Posterior vena cava (tissue), 2 donors: ENCODE measurements around the gene ZNF439. TPM values are rescaled to one million over a fixed set of nuclear protein-coding genes. Genes with fewer than 3 reads are reported as not detected.
"Not testable (repeated sequence)": the region's sequence is repeated elsewhere in the genome, so short reads cannot be mapped to it uniquely, and the experiment has no call there.

Source experiments
- DNase-seq: peaks from one replicate; pipeline ENCODE4 v3.0.0-alpha.2; 2020; ENCODE audit warnings: low spot score
- intact Hi-C, 2 donors: fragments of 100-400 bp; cut with DNase I; formaldehyde crosslinking; loops; one replicate each; pipeline versions ENCODE4 v1.14.1 to v1.14.2; 2022 to 2023
- total RNA-seq, 2 donors: library from RNA; stranded (reverse); fragmentation: NEBNext Ultra II Directional; extraction: Animal tissue kit (Norgen Biotek cat#: 25700); gene quantifications; one replicate each; pipeline ENCODE4 v1.2.1, GENCODE V29; 2021
- donor health status: DM: yes; HTN: yes; CAD: no.
- donor health status: DM: yes; HTN: yes; CAD: no.

ZNF439 gene
- total RNA-seq, 2 donors from 2014 or later: 5.4 to 6.0 TPM

GRCh38 chr19:11860721-11861120, 12.2 kb downstream of the ZNF439 start:
- intact Hi-C loops: no loop called here
- no peak for DNase-seq

- intact Hi-C loops: no loop called here
- DNase-seq: no peak
Measured at GRCh38 chr19:11861301-11861700, 12.8 kb downstream of the ZNF439 start.

DNA sequence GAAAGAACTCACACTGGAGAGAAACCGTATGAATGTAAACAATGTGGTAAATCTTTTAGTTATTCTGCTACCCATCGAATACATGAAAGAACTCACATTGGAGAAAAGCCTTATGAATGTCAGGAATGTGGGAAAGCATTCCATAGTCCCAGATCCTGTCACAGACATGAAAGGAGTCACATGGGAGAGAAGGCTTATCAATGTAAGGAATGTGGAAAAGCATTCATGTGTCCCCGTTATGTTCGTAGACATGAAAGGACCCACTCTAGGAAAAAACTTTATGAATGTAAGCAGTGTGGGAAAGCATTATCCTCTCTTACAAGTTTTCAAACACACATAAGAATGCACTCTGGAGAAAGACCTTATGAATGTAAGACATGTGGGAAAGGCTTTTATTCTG, 19.2 kb downstream of the ZNF439 start:
- intact Hi-C loops, DNase-seq: not testable (repeated sequence)

DNA sequence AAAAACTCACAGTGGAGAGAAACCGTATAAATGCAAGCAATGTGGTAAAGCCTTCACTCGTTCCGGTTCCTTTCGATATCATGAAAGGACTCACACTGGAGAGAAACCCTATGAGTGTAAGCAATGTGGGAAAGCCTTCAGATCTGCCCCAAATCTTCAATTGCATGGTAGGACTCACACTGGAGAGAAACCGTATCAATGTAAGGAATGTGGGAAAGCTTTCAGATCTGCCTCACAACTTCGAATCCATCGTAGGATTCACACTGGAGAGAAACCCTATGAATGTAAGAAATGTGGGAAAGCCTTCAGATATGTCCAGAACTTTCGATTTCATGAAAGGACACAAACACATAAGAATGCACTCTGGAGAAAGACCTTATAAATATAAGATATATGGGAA, 19.7 kb downstream of the ZNF439 start:
- no peak for DNase-seq
- intact Hi-C loops: no loop called here

DNA sequence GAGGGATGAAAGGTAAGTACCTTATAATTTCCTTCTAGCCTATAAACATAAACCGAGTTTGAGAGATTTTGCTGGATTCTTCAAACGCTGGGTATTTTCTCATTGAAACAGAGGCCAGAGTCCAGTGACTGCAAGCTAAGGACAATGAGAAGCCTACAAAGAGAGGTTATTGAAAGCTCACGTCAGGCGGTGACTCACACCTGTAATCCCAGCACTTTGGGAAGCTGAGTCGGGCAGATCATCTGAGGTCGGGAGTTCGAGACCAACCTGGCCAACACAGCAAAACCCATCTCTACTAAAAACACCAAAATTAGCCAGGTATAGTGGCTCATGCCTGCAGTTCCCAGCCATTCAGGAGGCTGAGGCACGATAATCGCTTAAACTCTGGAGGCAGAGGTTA, 24.1 kb downstream of the ZNF439 start:
- DNase-seq: no peak
- intact Hi-C loops: no loop called here

- no peak for DNase-seq
- intact Hi-C loops: no loop called here
Measured at GRCh38 chr19:11873762-11874161, 25.2 kb downstream of the ZNF439 start.

GRCh38 chr19:11879687-11880266, 31.3 kb downstream of the ZNF439 start:
- DNase-seq: not testable (repeated sequence)
- intact Hi-C loops: loop anchor here in 1 of 2 donors (5.0 kb wide), 1 partner anchor 108 kb away; no protein-coding TSS in a partner anchor

DNA sequence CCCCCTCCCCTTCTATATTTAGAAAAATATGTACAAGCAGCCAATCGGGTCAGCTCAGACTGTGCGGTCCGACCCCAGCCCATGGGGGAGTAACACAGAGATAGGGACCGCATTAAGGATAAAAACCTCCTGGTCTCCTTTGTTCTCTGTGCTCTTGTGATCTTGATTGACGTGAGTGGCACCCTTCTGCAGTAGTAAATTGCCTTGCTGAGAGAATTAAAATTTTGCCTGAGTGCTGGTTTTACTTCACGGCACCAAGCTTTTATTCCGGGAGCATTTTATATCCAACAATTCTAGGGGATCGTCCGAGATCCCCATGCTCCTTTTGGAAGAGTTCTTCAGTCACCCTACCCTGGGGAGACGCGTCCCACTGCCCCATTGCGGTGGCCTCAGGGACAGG, 32.1 kb downstream of the ZNF439 start:
- no peak for DNase-seq
- intact Hi-C loops: loop anchor here in 1 of 2 donors (5.0 kb wide), 1 partner anchor 107 kb away; no protein-coding TSS in a partner anchor

DNA sequence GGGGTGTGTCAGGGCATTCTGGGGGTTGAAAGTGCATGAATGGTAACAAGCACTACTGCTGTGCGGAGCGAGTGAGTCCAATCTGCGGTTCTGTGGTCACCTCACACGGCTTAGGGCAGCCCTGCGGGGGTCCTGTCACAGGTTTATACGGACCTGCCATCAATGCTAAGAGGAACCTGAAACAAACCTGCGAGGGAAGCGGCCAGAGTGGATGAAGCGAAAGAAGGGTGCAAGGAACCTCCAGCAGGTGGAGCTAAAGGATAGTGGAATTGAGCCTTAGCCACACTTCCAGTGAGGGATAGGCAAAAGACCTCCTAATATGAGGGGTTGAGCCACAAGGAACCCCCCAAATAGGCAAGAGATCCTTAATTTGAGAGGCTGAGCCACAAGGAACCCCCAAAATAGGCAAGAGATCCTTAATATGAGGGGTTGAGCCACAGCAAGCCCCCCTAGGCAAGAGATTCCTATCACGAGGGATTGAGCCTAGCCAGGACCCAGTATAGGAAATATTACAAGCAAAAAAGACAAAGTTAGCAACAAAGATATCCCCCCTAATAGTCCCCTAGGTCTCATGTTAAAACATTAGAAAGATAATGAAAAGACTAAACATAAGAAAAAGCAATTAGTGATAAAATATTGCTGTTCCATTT, 32.8 kb downstream of the ZNF439 start:
- intact Hi-C loops: loop anchor here in 1 of 2 donors (5.0 kb wide), 1 partner anchor 106 kb away; no protein-coding TSS in a partner anchor
- DNase-seq: no peak

DNA sequence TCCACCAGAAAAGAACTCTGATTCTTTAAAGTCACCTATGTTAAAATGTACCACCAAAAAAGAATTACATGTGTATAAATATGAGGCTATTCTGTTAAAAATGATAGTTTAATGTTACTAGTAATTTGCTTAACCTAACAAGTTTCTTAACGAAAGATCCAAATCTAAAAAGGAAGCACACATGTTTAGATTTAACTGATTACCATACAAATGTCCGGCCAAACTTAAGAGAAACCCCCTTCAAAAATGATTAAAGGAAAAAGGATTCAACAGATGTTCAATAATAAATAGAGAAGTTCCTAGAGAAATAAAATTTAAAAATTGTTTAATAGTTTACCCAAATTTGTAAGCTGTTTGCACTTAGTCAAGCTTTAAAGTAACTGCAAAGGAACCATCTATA, 34.1 kb downstream of the ZNF439 start:
- intact Hi-C loops: loop anchor here in 1 of 2 donors (5.0 kb wide), 1 partner anchor 105 kb away; no protein-coding TSS in a partner anchor
- DNase-seq: no peak

GRCh38 chr19:11887234-11887610, 38.7 kb downstream of the ZNF439 start:
- DNase-seq: no peak
- intact Hi-C loops: no loop called here

GRCh38 chr19:11887611-11888531, 39.3 kb downstream of the ZNF439 start, which contains the start of gene ZNF69:
Gene ZNF69 (plus strand): TSS chr19:11887782. CDS start chr19:11887924, 142 bp downstream.
- intact Hi-C loops: no loop called here
- DNase-seq: peak; percentile 91

- intact Hi-C loops, DNase-seq: not testable (repeated sequence)
Measured at GRCh38 chr19:11889901-11890300, 41.4 kb downstream of the ZNF439 start.

DNA sequence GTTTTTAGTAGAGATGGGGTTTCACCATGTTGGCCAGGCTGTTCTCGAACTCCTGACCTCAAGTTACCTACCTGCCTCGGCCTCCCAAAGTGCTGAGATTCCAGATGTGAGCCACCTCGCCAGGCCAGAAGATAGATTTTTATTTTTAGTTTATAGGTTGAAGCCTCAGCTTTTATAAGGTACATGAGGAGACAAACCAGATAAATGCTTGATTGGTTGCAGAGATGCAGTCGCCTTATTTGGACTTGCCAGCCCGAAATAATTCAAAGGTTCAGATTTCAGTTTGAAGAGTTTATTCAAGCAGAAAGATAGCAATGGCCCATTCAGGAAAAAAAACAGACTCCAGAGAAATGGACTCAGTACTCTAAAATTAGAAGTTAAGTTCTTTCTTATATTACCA, 42.1 kb downstream of the ZNF439 start:
- intact Hi-C loops: no loop called here
- no peak for DNase-seq

GRCh38 chr19:11894851-11895250, 46.3 kb downstream of the ZNF439 start:
- DNase-seq: no peak
- intact Hi-C loops: no loop called here

DNA sequence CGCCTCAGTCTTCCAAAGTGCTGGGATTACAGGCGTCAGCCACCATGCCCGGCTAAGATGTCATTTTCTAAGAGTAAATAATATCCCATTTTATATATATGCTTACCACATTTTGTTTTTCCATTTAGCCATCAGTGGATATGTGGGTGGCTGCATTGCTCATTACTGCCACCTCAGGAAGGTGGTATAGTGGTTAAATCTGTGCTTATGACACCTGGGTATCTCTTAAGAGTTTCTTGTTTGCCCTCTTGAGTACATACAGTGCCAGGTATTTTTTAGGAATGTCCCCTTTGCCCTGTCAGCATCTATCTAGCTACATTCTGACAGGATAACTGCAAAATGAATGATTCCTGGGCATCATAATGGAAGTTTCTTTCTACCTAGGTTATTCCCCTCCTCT, 53.7 kb downstream of the ZNF439 start:
- no peak for DNase-seq
- intact Hi-C loops: no loop called here

GRCh38 chr19:11905928-11906327, 57.4 kb downstream of the ZNF439 start:
- intact Hi-C loops: no loop called here
- no peak for DNase-seq

DNA sequence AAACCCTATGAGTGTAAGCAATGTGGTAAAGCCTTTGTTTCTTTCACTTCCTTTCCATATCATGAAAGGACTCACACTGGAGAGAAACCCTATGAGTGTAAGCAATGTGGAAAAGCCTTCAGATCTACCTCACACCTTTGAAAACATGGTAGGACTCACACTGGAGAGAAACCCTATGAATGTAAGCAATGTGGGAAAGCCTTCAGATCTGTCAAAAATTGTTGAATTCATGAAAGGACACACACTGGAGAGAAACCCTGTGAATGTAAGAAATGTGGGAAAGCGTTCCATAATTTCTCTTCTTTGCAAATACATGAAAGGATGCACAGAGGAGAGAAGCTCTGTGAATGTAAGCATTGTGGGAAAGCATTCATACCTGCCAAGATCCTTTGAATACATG, 63.4 kb downstream of the ZNF439 start:
- intact Hi-C loops, DNase-seq: not testable (repeated sequence)

GRCh38 chr19:11914417-11915051, 66.0 kb downstream of the ZNF439 start:
- intact Hi-C loops, DNase-seq: not testable (repeated sequence)
